Caco-2 (cell line): ENCODE measurements around the gene PCSK5. TPM values are rescaled to one million over a fixed set of nuclear protein-coding genes. Genes with fewer than 3 reads are reported as not detected.

ENCODE experiments used
- BruUV-seq: library from RNA; stranded (reverse); fragments of 400-500 nt; replicated peaks from 2 replicates; lab custom pipeline; 2021; lab: Mats Ljungman, UMichigan
- CTCF ChIA-PET: fragments of 300-600 bp; sonication (Branson Sonifier 250); formaldehyde crosslinking; loops from one replicate; lab custom pipeline; 2022; ENCODE audit warnings: antibody characterized with exemption; lab: Charles Lee
- POLR2A ChIA-PET: fragments of 300-600 bp; sonication (Branson Sonifier 250); formaldehyde crosslinking; loops from one replicate; lab custom pipeline; 2022; ENCODE audit warnings: antibody characterized with exemption; lab: Charles Lee
- DNase-seq, 2 experiments: peaks; one replicate each; pipeline versions ENCODE4 v3.0.0 to v3.0.0-alpha.2; 2020 to 2022
- H3K27me3 ChIP-seq: replicated peaks from 2 replicates; pipeline ENCODE4 v1.6.0; 2011; ENCODE audit warnings: low read length; ENCODE audit not compliant: control insufficient read depth, insufficient read depth
- H3K36me3 ChIP-seq: 2 replicates; pipeline ENCODE4 v1.5.1; 2011; ENCODE audit warnings: low read length; ENCODE audit not compliant: control insufficient read depth, insufficient read depth
- H3K4me1 ChIP-seq: fragments of 250-450 bp; sonication (Bioruptor Pico); 2 replicates; pipeline ENCODE4 v1.5.1; 2020; ENCODE audit warnings: mild to moderate bottlenecking
- H3K4me3 ChIP-seq: 2 replicates; pipeline ENCODE4 v1.5.1; 2011; ENCODE audit warnings: low read depth, mild to moderate bottlenecking, control low read depth, low read length
- H3K9me3 ChIP-seq: fragments of 250-450 bp; sonication (Bioruptor Pico); 2 replicates; pipeline ENCODE4 v1.5.1; 2020; ENCODE audit warnings: mild to moderate bottlenecking, moderate library complexity
- H3K27ac Mint-ChIP-seq: one replicate; pipeline ENCODE4 v1.8.0; 2022; ENCODE audit warnings: mixed read lengths; ENCODE audit not compliant: unreplicated experiment
- H3K27me3 Mint-ChIP-seq: one replicate; pipeline ENCODE4 v1.8.0; 2022; ENCODE audit warnings: mixed read lengths; ENCODE audit not compliant: insufficient read depth, unreplicated experiment
- H3K36me3 Mint-ChIP-seq: one replicate; pipeline ENCODE4 v1.8.0; 2022; ENCODE audit warnings: mild to moderate bottlenecking, mixed read lengths; ENCODE audit not compliant: insufficient read depth, unreplicated experiment
- H3K4me1 Mint-ChIP-seq: one replicate; pipeline ENCODE4 v1.8.0; 2022; ENCODE audit warnings: low read depth, mixed read lengths; ENCODE audit not compliant: unreplicated experiment
- H3K4me3 Mint-ChIP-seq: one replicate; pipeline ENCODE4 v1.8.0; 2022; ENCODE audit warnings: mild to moderate bottlenecking, moderate library complexity, mixed read lengths; ENCODE audit not compliant: unreplicated experiment
- H3K9me3 Mint-ChIP-seq: one replicate; pipeline ENCODE4 v1.8.0; 2022; ENCODE audit warnings: mixed read lengths; ENCODE audit not compliant: unreplicated experiment
- intact Hi-C: fragments of 100-400 bp; cut with micrococcal nuclease; formaldehyde crosslinking; loops from one replicate; pipeline ENCODE4 v1.10.0; 2022; ENCODE audit not compliant: unreplicated experiment
- total RNA-seq: library from RNA; stranded (reverse); gene quantifications from 2 replicates; pipeline ENCODE4 v1.2.3, GENCODE V29; 2022
- TF ChIP-seq, protein P1 (sequence below), 2 experiments: fragments of 200-600 bp in 1 of 2; IDR thresholded peaks; 1 replicate in 1 of 2; 2 replicates in 1 of 2; pipeline versions ENCODE4 v1.5.1 to v1.8.0; 2011 to 2022; ENCODE audit warnings: antibody characterized with exemption in 1 of 2, control low read depth in 1 of 2, inconsistent platforms in 1 of 2, low read depth in 1 of 2, low read length in 1 of 2, mild to moderate bottlenecking in 1 of 2, moderate library complexity in 1 of 2; ENCODE audit not compliant: insufficient read depth in 1 of 2, severe bottlenecking in 1 of 2, unreplicated experiment in 1 of 2

Gene PCSK5
- total RNA-seq, 1 experiment from 2014 or later, result 10.9 TPM

DNA sequence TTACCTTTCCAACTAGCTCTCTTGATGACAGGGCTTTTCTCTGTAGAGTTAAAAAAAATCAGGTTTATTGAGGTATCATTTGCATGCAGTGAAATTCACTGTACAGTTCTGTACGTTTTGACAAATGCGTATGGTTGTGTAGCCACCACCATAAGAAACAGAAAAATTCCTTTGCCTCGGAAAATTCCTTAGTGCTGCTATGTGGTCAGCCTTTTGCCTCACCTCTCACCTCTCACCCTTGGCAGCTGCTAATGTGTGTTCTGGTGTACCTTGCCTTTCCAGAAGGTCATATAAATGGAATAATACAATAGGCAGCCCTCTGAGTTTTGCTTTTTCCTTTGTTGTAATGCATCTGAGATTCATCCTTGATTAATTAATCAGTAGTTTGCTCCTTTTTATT lies 28.4 kb downstream of the PCSK5 start:
- Mint-ChIP-seq H3K36me3 (no peaks in the 10 kb centered on the region), H3K27me3 (no peaks in the 10 kb centered on the region), H3K27ac (no peak overlapping the region), H3K9me3 (no peaks in the 10 kb centered on the region), H3K4me3 (no peak overlapping the region), H3K4me1 (no peaks in the 10 kb centered on the region)
- Histone ChIP-seq H3K36me3 (no peaks in the 10 kb centered on the region), H3K27me3 (no peaks in the 10 kb centered on the region), H3K9me3 (no peaks in the 10 kb centered on the region), H3K4me1 (no peaks in the 10 kb centered on the region), H3K4me3 (no peak overlapping the region)
- POLR2A ChIA-PET, result no interaction called here
- CTCF ChIA-PET, result no interaction called here
- DNase-seq, result no peak
- intact Hi-C loops, result no loop called here
- TF ChIP-seq, protein P1, sequence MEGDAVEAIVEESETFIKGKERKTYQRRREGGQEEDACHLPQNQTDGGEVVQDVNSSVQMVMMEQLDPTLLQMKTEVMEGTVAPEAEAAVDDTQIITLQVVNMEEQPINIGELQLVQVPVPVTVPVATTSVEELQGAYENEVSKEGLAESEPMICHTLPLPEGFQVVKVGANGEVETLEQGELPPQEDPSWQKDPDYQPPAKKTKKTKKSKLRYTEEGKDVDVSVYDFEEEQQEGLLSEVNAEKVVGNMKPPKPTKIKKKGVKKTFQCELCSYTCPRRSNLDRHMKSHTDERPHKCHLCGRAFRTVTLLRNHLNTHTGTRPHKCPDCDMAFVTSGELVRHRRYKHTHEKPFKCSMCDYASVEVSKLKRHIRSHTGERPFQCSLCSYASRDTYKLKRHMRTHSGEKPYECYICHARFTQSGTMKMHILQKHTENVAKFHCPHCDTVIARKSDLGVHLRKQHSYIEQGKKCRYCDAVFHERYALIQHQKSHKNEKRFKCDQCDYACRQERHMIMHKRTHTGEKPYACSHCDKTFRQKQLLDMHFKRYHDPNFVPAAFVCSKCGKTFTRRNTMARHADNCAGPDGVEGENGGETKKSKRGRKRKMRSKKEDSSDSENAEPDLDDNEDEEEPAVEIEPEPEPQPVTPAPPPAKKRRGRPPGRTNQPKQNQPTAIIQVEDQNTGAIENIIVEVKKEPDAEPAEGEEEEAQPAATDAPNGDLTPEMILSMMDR (IDR thresholded peaks at IDR 0.05; ENCODE audit: insufficient read depth in 1 of 2, low read depth in 1 of 2, low read length in 1 of 2, severe bottlenecking in 1 of 2, unreplicated experiment in 1 of 2), result no peak
- no TSS peak for BruUV-seq

DNA sequence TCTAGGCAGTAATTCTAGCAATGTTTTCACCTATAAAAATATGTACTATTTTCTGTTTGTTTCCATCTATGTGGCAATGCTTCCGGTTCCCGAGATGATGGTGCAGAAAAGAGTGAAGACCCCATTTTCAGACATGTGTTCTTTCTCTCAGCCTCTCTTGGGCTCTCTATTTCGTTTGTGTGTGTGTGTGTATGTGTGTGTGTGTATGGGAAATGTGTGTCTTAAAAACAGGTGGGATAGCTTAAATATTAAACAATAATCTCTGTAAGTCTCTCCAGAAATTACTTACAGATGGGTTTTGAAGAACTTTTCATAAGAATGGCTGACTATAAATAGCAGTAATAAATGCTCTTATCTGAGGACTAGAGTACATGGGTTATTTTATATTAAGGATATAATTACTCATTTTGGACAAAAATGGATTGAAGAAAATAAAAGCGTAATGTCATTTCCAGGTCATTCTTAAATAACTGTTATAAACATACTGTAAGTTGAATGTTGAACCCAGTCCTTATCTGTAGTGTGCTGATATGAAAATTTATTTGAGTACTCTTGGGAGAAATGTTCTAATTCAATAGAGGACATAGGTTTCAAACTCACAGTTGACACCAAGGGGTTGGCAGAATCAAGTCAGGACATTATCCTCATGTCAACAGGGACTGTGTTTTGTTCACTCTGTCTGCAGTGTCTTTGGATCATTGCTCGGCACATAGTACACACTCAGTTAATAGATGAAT lies 31.1 kb downstream of the PCSK5 start:
- intact Hi-C loops, result no loop called here
- no peak overlapping the region for H3K27ac Mint-ChIP-seq
- no peak for DNase-seq
- ChIA-PET CTCF (no interaction called here), POLR2A (no interaction called here)
- H3K27me3 Mint-ChIP-seq, result no peaks in the 10 kb centered on the region
- TF ChIP-seq, protein P1 (IDR thresholded peaks at IDR 0.05; ENCODE audit: insufficient read depth in 1 of 2, low read depth in 1 of 2, low read length in 1 of 2, severe bottlenecking in 1 of 2, unreplicated experiment in 1 of 2), result no peak
- BruUV-seq, result no TSS peak
- Histone ChIP-seq H3K4me3 (no peak overlapping the region), H3K4me1 (no peaks in the 10 kb centered on the region), H3K36me3 (no peaks in the 10 kb centered on the region), H3K27me3 (no peaks in the 10 kb centered on the region), H3K9me3 (no peaks in the 10 kb centered on the region)
- no peak overlapping the region for H3K4me3 Mint-ChIP-seq
- no peaks in the 10 kb centered on the region for H3K36me3 Mint-ChIP-seq
- no peaks in the 10 kb centered on the region for H3K9me3 Mint-ChIP-seq
- no peaks in the 10 kb centered on the region for H3K4me1 Mint-ChIP-seq

DNA sequence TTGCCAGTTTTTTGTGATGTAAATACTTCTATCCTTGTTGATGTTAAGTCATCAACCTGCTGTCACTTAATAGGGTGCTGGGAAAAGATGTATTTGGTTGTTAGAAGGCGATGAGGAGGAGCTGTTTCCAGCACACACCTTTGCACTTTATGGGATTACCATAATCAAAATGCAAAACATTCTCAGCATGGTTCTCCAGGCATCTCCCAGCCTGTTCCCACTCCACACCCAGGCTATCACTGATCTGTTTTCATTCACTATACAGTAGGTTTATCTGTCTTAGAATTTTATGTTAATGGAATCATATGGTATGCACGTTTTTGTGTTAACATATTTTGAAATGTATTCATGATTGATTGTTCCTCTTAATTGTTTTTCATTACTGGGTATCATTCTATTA lies 35.9 kb downstream of the PCSK5 start:
- Mint-ChIP-seq H3K4me1 (no peaks in the 10 kb centered on the region), H3K4me3 (no peak overlapping the region), H3K27ac (no peak overlapping the region), H3K9me3 (no peaks in the 10 kb centered on the region), H3K36me3 (no peaks in the 10 kb centered on the region), H3K27me3 (no peaks in the 10 kb centered on the region)
- TF ChIP-seq, protein P1 (IDR thresholded peaks at IDR 0.05; ENCODE audit: insufficient read depth in 1 of 2, low read depth in 1 of 2, low read length in 1 of 2, severe bottlenecking in 1 of 2, unreplicated experiment in 1 of 2), result no peak
- no peaks in the 10 kb centered on the region for H3K27me3 ChIP-seq
- no peaks in the 10 kb centered on the region for H3K36me3 ChIP-seq
- DNase-seq, result no peak
- CTCF ChIA-PET, result no interaction called here
- H3K9me3 ChIP-seq, result no peaks in the 10 kb centered on the region
- no peak overlapping the region for H3K4me3 ChIP-seq
- intact Hi-C loops, result no loop called here
- POLR2A ChIA-PET, result no interaction called here
- H3K4me1 ChIP-seq, result no peaks in the 10 kb centered on the region
- no TSS peak for BruUV-seq
